NCI-H2171 treated with DMSO at 0.1 percent for 48 hours (cell line): ENCODE data around the gene GALNT11.

ENCODE experiments used
- DNase-seq: peaks from one replicate; lab custom pipeline; 2025; lab: John Stamatoyannopoulos, UW

GALNT11 gene

GRCh38 chr7:152120210-152120609 lies 94.7 kb downstream of the GALNT11 start:
- DNase-seq = no peak

- no peak for DNase-seq
Measured at GRCh38 chr7:152120776-152121175, 95.3 kb downstream of the GALNT11 start.

DNA sequence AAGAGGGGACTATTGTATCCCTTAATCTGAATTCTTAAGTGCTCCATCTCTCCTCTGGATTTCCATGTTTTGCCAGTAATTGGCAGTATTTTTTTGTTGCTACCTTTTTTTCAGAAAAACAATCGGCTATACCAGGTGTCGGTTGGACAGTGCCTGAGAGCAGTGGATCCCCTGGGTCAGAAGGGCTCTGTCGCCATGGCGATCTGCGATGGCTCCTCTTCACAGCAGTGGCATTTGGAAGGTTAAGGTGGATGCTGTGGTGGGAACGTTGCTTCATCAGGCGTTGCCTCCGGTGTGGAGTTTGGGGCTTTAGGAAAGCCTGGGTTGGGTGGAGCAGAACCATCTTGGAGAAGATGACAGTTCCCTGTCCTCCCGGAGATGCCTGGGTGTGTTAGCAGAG lies 96.0 kb downstream of the GALNT11 start:
- no peak for DNase-seq

GRCh38 chr7:152122540-152122939 lies 97.1 kb downstream of the GALNT11 start:
- no peak for DNase-seq

DNA sequence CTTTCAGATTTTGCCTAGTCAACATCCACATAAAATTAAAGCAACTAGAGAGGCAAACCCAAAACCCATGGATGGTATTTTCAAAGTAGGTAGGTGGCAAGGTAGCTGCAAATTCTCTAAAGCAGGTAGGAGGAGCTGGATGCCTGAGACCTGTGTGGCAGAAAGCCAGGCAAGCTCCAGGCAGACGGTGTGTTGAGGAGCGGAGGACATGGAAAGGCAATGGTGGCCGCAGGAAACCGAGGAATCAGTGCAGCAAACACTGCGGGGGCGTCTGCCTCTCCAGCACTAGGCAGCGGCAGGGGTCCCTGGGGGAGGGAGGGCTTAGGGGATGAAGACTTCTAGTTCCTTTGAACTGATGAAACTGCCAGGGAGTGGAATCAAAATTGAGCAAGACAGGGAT lies 101.3 kb downstream of the GALNT11 start:
- DNase-seq = no peak

DNA sequence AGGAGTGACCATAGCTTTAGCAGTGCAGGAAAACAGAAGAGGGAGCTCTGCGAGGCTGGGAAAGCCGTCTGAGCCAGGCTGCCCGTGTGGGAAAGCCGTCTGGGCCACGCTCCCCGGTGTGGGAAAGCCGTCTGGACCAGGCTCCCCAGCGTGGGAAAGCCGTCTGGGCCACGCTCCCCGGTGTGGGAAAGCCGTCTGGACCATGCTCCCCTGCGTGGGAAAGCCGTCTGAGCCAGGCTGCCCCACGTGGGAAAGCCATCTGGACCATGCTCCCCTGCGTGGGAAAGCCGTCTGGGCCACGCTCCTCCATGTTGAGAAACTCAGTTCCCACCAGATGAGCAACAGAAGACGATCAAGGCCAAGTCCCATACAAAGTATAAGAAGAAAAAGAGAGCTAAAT lies 101.8 kb downstream of the GALNT11 start:
- DNase-seq = no peak

DNA sequence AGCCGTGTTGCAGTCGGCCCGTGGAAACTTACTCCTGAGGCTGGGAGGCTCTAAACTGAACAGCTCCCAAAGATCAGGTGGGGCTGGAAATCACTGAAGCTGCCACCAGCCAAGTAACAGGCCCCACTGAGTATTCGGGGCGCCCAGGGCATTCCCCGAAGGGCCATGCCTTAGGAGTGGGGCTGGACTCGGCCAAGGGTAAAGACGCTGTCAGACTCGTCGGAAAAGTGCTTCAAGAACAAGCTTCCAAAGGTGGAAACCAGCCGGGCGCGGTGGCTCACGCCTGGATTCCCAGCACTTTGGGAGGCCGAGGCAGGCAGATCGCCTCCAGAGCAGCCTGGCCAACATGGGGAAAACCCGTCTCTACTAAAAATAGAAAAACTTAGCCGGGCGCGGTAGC lies 102.8 kb downstream of the GALNT11 start:
- DNase-seq = no peak

DNA sequence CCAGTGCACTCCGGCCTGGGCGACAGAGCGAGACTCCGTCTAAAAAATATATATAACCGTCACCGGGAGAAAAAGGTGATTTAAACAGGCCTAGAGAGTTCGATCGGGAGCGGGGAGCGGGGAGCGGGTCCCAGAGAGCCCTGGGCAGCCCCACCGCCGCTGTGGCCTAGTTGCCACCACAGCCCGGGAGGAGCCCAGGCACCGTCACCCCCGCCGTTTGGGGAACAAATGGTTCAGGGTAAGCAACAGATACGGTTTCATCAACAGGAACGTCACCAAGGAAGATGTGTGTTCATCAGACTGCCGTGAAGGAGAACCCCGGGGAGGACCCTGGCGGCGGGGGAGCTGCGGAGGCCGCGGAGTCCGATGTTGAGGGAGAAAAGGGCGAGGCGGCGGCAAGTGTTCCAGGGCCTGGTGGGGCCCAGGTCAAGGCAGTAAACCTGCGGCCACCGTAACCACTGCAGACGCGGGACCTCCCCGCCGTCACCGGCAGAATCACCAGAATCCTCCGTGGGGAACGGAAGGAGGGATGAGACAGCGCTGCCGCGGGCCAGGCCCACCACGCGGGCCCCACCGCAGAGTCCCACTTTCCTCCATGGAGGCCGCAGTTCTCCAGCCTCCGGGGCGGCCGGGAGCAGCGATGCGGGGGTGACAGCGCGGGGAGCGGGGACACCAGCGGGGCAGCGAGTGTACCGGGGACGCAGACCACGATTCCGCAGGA lies 103.4 kb downstream of the GALNT11 start:
- no peak for DNase-seq

- DNase-seq = no peak
Measured at GRCh38 chr7:152129682-152130081, 104.2 kb downstream of the GALNT11 start.

- DNase-seq = no peak
Measured at GRCh38 chr7:152130658-152131590, 105.5 kb downstream of the GALNT11 start.

- DNase-seq = no peak
Measured at GRCh38 chr7:152131981-152132494, 106.6 kb downstream of the GALNT11 start.

DNA sequence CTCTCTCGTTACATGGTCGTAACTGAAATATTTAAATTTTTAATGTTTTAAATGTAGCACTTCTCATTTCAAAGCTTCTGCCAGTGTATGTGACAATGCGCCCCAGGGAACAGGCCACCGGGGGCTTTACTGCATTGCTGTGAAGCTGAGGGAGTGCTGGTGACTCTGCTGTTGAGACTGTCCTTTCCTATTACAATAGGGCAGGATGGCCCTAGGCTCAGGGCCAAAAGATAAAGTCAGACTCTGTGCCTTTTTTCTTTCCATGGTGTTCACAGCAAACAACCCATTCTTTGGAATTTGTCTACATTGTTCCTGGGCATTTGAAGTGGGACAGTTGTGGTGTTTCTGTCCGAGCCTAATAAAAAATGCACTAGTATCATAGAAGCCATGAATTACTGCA lies 107.3 kb downstream of the GALNT11 start:
- no peak for DNase-seq

DNA sequence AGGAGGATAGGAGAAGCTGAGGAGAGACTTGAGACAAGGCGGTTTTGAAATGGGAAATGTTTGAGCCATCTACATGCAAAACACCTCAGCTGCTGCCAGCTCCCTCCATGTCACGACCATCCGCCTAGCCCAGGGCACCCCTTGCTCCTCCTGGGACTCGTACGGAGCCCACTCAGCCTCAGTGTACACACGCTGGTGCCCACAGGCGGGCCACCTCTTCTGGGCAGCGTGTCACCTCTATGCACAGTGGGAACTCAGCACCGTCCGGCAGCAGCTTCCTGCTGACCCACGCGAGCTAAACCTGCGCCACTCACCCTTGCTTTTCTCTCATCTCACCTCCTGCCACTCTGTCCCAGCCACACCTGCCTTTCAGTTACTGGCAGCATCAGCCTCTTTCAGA lies 108.3 kb downstream of the GALNT11 start:
- DNase-seq = no peak

- no peak for DNase-seq
Measured at GRCh38 chr7:152136686-152137085, 111.2 kb downstream of the GALNT11 start.

DNA sequence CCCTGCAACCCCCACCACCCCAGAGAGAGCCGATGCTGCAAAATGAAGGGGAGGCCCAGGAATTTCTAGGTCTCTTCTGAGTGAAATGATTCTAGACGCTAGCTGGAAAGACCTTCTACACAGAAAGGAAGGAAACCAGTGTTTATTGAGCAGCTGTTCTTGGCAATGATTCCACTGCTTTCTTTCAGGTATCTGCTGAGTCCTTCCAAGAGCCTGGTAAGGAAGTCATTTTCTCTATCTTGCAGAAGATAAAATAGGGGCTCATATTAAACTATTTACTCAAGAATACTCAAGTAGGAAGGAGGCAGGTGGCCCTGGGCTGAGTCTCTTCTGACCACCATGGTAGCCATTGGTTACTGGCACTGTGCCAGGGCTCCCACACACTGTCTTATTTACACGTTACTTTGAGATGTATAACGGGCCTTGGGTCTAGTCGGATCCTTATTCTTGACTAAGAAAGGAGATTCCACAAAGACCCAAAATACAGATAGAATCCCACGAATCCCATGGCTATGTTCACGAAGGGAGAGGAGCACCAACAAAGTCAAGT lies 112.1 kb downstream of the GALNT11 start:
- no peak for DNase-seq

- no peak for DNase-seq
Measured at GRCh38 chr7:152140067-152140466, 114.6 kb downstream of the GALNT11 start.

DNA sequence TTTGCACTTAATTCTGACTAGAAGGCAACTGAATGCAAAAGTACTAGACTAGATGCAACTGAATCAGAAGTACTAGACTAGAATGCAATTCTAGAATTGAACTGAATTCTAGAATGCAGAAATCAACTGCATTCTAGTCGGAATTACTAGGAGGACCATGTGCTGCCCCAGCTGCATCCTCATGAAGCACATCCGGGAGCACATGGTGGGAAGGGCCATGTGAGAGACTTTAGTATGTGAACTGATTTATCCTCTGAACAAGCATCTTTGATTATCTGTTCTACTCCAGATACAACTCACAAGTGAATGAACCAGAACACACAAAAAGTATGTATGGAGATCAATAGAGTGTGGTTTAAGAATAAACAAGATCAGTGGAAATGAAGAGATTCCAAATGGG lies 115.1 kb downstream of the GALNT11 start:
- DNase-seq = no peak

DNA sequence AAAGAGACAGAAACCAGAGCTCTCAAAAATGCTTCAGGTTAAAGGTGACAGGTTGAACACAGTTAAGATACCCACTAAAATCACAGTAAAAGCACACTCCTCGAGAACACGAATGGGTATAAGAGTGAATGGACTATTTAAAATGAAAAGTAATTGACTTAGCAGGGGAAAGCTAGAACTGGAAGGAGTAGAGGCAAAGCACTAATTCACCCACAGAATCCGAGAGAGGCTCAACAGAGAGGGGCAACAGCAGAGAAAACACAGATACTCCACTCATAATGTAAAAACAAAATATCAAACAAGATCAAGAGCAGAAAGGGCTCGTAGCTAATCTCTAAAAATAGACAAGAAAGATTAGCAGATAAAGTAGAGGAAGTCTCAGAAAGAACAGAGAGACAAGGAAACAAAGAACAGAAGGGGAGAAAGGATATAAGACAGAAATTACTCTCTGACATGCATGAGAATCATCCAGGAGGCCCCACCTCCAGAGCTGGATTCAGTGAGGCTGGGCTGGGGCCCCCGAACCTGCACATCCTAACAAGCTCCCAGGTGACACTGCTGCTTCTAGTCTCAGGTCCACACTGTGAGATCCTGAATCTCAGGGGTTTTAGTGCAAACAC lies 117.6 kb downstream of the GALNT11 start:
- peak; percentile 36 for DNase-seq

DNA sequence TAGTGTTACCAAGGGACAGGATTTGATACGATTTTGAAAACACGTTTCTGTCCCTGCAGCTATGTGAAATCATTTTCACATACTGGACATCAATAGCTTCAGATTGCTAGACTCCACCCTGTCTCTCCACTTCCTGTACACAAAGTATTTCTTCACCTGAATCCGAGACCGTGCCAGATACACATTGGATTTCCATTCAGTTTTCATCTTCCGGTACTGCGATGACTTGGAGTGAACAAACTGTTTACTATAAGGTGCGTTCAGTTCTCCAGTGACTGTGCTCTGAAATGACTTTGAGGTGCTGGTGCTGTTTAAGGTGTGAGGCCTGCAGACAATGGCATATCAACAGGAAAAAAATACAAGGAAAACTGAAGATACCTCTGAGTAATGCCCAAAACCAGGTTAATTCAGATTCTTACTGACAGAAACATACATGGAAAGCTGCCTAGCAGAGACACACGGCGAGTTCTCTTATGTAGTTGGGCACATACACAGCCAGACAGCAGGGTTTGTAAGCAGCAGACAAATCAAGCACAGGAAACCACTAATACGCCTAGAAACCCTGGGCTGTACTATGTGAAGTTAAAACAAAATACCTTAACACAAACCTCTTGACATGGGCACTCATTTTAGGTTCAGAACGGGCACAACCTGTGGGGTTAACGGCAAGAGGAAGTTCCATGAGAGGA lies 119.2 kb downstream of the GALNT11 start:
- DNase-seq = no peak

- DNase-seq = peak; percentile 57
Measured at GRCh38 chr7:152145853-152146466, 120.5 kb downstream of the GALNT11 start.

DNA sequence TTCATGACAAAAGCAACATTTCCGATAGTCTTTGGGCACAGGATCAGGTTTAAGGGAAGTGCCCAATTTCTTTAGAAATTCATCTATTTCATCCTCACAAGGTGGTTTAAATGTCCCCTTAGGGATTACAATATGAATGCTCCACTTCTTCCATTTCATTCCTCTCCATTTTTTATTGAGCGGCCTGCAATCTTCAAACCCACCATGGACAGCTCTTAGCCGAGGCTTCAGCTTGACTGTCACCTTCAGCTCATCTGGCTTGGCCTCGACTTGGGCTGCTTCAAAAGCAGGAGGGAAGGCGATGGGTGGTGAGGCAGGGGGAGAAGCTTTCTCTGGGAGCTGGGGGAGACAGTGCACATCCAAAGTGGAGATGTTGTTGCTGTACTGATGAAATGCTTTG lies 123.2 kb downstream of the GALNT11 start:
- no peak for DNase-seq
